Sigmoid colon (tissue), 7 donors: ENCODE results near the gene LHFPL4. TPM values are rescaled to one million over a fixed set of nuclear protein-coding genes. Genes with fewer than 3 reads are reported as not detected.

Experiments used
- DNase-seq: peaks from one replicate; pipeline ENCODE4 v3.0.0-alpha.2; 2019
- H3K27ac ChIP-seq, 4 donors: fragments of 200-600 bp; sonication (generic); one replicate each; pipeline ENCODE4 v1.5.1; 2016 to 2019; ENCODE audit warnings: mild to moderate bottlenecking in 1 of 4
- H3K27me3 ChIP-seq, 3 donors: fragments of 200-600 bp; sonication (generic); one replicate each; pipeline ENCODE4 v1.5.1; 2019; ENCODE audit warnings: mild to moderate bottlenecking in 1 of 3
- H3K36me3 ChIP-seq, 4 donors: fragments of 200-600 bp; sonication (generic); one replicate each; pipeline ENCODE4 v1.5.1; 2016 to 2019
- H3K4me1 ChIP-seq, 4 donors: fragments of 200-600 bp; sonication (generic); one replicate each; pipeline ENCODE4 v1.5.1; 2017 to 2019
- H3K4me3 ChIP-seq, 4 donors: fragments of 200-600 bp; sonication (generic); one replicate each; pipeline ENCODE4 v1.5.1; 2017 to 2019; ENCODE audit warnings: mild to moderate bottlenecking in 2 of 4, moderate library complexity in 1 of 4
- H3K9me3 ChIP-seq, 4 donors: fragments of 200-600 bp in 3 of 4; sonication (generic) in 3 of 4; one replicate each; pipeline versions ENCODE4 v1.5.1 to v1.6.1; 2013 to 2019
- EP300 ChIP-seq, 4 donors: sonication (generic); formaldehyde crosslinking; IDR thresholded peaks; one replicate each; pipeline ENCODE4 v1.6.1; 2017; ENCODE audit warnings: antibody characterized with exemption in 4 of 4
- POLR2A ChIP-seq, 2 donors: fragments of 450-650 bp; IDR thresholded peaks; one replicate each; pipeline ENCODE4 v1.6.1; 2016; ENCODE audit warnings: antibody characterized with exemption in 2 of 2, mild to moderate bottlenecking in 2 of 2, moderate library complexity in 2 of 2
- POLR2AphosphoS5 ChIP-seq, 4 donors: sonication (generic); formaldehyde crosslinking; IDR thresholded peaks; one replicate each; pipeline ENCODE4 v1.6.1; 2017; ENCODE audit warnings: antibody characterized with exemption in 4 of 4
- WGBS, 2 donors: extraction: QIAGEN DNeasy Blood & Tissue Kit; methylation state at CpG; one replicate each; pipeline ENCODE4 v1.1.7; 2013; 5-methylcytosine and 5-hydroxymethylcytosine counted together
- intact Hi-C: fragments of 100-400 bp; cut with DNase I; formaldehyde crosslinking; loops from one replicate; pipeline ENCODE4 v1.15.1; 2023
- polyA plus RNA-seq, 3 donors: library from polyadenylated mRNA; stranded (reverse); fragments of 200-250 nt; gene quantifications; one replicate each; pipeline ENCODE4 v1.2.3, GENCODE V29; 2013
- total RNA-seq, 4 donors: library from RNA; depleted of rRNA; stranded (reverse); fragments of >200 nt; gene quantifications; one replicate each; pipeline ENCODE4 v1.1.0, GENCODE V29; 2016
- TF ChIP-seq, protein P1 (sequence below), 4 experiments: fragments of 450-650 bp in 3 of 4; fragments of 200-600 bp in 1 of 4; IDR thresholded peaks; one replicate each; pipeline ENCODE4 v1.5.1; 2016 to 2019; ENCODE audit warnings: antibody characterized with exemption in 4 of 4, mild to moderate bottlenecking in 3 of 4, moderate library complexity in 2 of 4
- donor health status: healthy with polysubstance abuse.
- donor health status: Bipolar disorder and iron deficiency.
- donor health status: healthy.

Gene LHFPL4
- total and polyA plus RNA-seq, 7 donors, result 0.26 to 5.1 (median 0.72) TPM; not detected in 3

DNA sequence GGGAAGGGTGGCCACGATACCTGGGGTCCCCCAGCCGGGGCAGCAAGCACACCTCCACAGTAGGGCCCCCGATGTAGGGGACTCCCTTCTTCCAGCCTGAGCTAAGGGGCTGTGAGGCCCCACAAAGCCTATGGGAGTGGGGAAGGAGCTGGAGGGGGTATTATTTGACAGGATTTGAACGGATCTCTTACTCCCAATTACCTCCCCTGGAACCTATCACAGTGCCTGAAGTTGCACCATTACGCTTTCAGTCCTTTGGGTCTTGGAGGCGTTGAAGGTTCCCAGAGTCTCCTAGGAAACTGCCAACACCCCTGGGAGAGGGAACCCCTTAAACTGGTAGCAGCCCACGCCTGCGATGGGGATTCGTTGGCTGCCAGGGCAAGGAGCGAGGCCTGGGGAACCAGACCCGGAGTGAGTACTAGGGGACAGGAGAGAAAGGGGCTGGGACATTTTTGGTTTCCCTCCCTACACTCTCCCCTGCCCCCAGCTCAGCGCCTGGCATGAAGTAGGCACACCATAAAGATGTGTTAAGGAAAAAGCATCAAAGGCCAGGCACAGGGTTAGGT is 409 bp upstream of the LHFPL4 start:
- peaks cover 0 to 4% (median 0%) of the 10 kb centered on the region in 4 donors for H3K9me3 ChIP-seq
- 29 to 34% methylated on average over 12 of the region's 12 CpGs for WGBS, 2 donors

DNA sequence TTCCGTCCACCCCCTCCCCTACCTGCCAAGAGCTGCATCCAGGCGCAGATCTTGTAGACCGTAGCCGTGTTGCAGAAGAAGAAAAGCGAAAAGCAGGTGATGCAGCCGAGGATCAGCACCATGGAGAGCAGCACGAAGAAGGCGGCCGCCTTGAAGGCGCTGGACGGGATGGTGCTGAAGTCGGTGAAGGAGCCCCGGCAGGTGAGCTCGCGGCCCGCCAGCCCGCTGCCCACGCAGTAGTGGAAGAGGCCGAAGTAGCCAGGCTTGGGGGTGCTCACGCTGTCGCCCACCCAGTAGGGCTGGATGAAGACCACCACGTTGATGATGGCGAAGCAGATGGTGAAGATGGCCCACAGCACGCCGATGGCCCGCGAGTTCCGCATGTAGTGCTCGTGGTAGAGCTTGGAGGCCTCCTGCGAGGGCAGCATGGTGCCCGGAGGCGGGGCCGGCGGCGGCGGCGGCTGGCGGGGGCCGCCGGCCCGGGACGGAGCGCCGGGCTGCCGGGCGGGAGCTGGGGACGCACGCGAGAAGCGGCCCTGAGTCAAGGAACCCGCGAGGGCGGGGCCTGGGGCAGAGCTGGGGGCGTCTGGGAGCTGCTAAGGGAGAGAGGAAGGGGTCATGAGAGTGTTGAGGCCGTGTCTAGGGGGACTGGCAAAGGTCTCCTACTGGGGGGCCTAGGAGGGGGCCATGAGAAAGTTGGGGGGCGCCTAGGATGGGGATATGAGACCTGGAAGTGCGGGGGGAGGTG is 1.2 kb downstream of the LHFPL4 start:
- intact Hi-C loops, result no loop called here
- Histone ChIP-seq H3K27ac (no peak overlapping the region), H3K27me3 (peaks cover 18 to 62% (median 33%) of the 10 kb centered on the region in 3 donors), H3K36me3 (no peaks in the 10 kb centered on the region), H3K4me1 (no peaks in the 10 kb centered on the region), H3K4me3 (no peak overlapping the region), H3K9me3 (peaks cover 0 to 4% (median 0%) of the 10 kb centered on the region in 4 donors)
- 10 to 28% methylated on average over 57 of the region's 57 CpGs for WGBS, 2 donors
- TF ChIP-seq POLR2A (IDR thresholded peaks at IDR 0.05) (no peak), EP300 (IDR thresholded peaks at IDR 0.05) (no peak), POLR2AphosphoS5 (IDR thresholded peaks at IDR 0.05) (no peak)
- TF ChIP-seq, protein P1, sequence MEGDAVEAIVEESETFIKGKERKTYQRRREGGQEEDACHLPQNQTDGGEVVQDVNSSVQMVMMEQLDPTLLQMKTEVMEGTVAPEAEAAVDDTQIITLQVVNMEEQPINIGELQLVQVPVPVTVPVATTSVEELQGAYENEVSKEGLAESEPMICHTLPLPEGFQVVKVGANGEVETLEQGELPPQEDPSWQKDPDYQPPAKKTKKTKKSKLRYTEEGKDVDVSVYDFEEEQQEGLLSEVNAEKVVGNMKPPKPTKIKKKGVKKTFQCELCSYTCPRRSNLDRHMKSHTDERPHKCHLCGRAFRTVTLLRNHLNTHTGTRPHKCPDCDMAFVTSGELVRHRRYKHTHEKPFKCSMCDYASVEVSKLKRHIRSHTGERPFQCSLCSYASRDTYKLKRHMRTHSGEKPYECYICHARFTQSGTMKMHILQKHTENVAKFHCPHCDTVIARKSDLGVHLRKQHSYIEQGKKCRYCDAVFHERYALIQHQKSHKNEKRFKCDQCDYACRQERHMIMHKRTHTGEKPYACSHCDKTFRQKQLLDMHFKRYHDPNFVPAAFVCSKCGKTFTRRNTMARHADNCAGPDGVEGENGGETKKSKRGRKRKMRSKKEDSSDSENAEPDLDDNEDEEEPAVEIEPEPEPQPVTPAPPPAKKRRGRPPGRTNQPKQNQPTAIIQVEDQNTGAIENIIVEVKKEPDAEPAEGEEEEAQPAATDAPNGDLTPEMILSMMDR (IDR thresholded peaks at IDR 0.05), result no peak
- no peak for DNase-seq

More for the DNA sequence above, 409 bp upstream of the LHFPL4 start:
- TF ChIP-seq, protein P1 (IDR thresholded peaks at IDR 0.05), result no peak
- TF ChIP-seq POLR2AphosphoS5 (IDR thresholded peaks at IDR 0.05) (no peak), POLR2A (IDR thresholded peaks at IDR 0.05) (no peak), EP300 (IDR thresholded peaks at IDR 0.05) (no peak)
- Histone ChIP-seq H3K36me3 (no peaks in the 10 kb centered on the region), H3K4me1 (no peaks in the 10 kb centered on the region), H3K27ac (no peak overlapping the region), H3K27me3 (peaks cover 18 to 62% (median 33%) of the 10 kb centered on the region in 3 donors), H3K4me3 (no peak overlapping the region)
- no peak for DNase-seq
- intact Hi-C loops, result no loop called here

DNA sequence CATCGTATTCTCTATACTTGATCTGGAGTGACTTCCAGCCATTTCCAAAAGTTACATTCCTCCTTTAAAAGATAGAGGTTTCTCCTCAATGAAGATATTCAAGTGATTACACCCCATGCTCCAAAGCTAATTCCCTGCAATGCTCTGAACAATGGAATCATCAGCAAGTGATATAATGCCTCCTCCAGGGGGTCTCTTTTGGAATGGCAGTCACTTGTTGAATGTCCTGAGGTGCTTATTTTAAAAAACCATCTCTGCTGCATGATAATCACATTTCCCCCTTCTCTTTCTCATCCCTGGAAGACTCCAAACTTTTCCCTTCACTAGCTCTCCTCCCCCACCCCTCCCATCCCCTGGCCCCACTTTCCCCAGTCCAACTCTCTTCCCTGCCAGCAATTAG is 2.6 kb downstream of the LHFPL4 start:
- peaks cover 0 to 4% (median 0%) of the 10 kb centered on the region in 4 donors for H3K9me3 ChIP-seq
- no peaks in the 10 kb centered on the region for H3K36me3 ChIP-seq
- H3K4me3 ChIP-seq, result no peak overlapping the region
- no peak overlapping the region for H3K27ac ChIP-seq
- intact Hi-C loops, result no loop called here
- peaks cover 18 to 62% (median 33%) of the 10 kb centered on the region in 3 donors for H3K27me3 ChIP-seq
- no peaks in the 10 kb centered on the region for H3K4me1 ChIP-seq
- no peak for DNase-seq
- TF ChIP-seq, protein P1 (IDR thresholded peaks at IDR 0.05), result no peak
- no peak for TF ChIP-seq EP300 (IDR thresholded peaks at IDR 0.05)
- no peak for TF ChIP-seq POLR2AphosphoS5 (IDR thresholded peaks at IDR 0.05)
- TF ChIP-seq POLR2A (IDR thresholded peaks at IDR 0.05), result no peak
- 79 to 82% methylated on average over 1 of the region's 1 CpG for WGBS, 2 donors

DNA sequence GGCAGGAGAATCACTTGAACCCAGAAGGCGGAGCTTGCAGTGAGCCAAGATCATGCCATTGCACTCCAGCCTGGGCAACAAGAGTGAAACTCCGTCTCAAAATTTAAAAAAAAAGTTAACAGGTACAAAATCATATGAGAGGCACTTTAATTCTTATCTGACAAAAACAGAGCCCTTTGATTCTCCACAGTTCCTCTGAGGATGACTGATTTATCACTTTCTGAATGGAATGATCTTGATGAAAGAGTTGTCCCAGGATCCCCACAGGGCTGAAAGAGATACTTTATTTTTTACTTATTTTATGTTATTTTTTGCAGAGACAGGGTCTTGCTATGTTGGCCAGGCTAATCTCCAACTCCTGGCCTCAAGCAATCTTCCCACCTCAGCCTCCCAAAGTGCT is 4.0 kb downstream of the LHFPL4 start:
- Histone ChIP-seq H3K27me3 (peaks cover 18 to 52% (median 29%) of the 10 kb centered on the region in 3 donors), H3K9me3 (peaks cover 0 to 4% (median 0%) of the 10 kb centered on the region in 4 donors), H3K4me3 (no peak overlapping the region)

More for the DNA sequence above, 4.0 kb downstream of the LHFPL4 start:
- H3K4me1 ChIP-seq, result no peaks in the 10 kb centered on the region
- DNase-seq, result no peak
- intact Hi-C loops, result no loop called here
- 88 to 91% methylated on average over 2 of the region's 2 CpGs for WGBS, 2 donors
- no peaks in the 10 kb centered on the region for H3K36me3 ChIP-seq
- TF ChIP-seq POLR2A (IDR thresholded peaks at IDR 0.05) (no peak), POLR2AphosphoS5 (IDR thresholded peaks at IDR 0.05) (no peak), EP300 (IDR thresholded peaks at IDR 0.05) (no peak)
- TF ChIP-seq, protein P1 (IDR thresholded peaks at IDR 0.05), result no peak
- no peak overlapping the region for H3K27ac ChIP-seq
